KMS-11 (cell line): ENCODE data around the gene OBSCN.

Experiments
- H2AFZ ChIP-seq: fragments of 200-600 bp; sonication (generic); 2 replicates; pipeline ENCODE4 v1.6.1; 2016; ENCODE audit warnings: antibody characterized with exemption, mixed run types, low read depth
- H3K27ac ChIP-seq: fragments of 200-600 bp; sonication (generic); 2 replicates; pipeline ENCODE4 v1.6.1; 2016; ENCODE audit warnings: mild to moderate bottlenecking, mixed run types
- H3K27me3 ChIP-seq: fragments of 200-600 bp; sonication (generic); 2 replicates; pipeline ENCODE4 v1.6.1; 2017; ENCODE audit warnings: mild to moderate bottlenecking, low read depth, mixed run types, moderate library complexity; ENCODE audit not compliant: insufficient read depth
- H3K36me3 ChIP-seq: fragments of 200-600 bp; sonication (generic); 2 replicates; pipeline ENCODE4 v1.6.1; 2017; ENCODE audit warnings: mild to moderate bottlenecking, mixed run types; ENCODE audit not compliant: insufficient read depth
- H3K4me1 ChIP-seq: fragments of 200-600 bp; sonication (generic); 2 replicates; pipeline ENCODE4 v1.6.1; 2016; ENCODE audit warnings: mild to moderate bottlenecking, low read depth, mixed run types; ENCODE audit not compliant: poor library complexity, severe bottlenecking
- H3K4me2 ChIP-seq: fragments of 200-600 bp; sonication (generic); 2 replicates; pipeline ENCODE4 v1.7.0; 2016; ENCODE audit warnings: mild to moderate bottlenecking, mixed run types
- H3K4me3 ChIP-seq: fragments of 200-600 bp; sonication (generic); IDR thresholded peaks from 2 replicates; pipeline ENCODE4 v1.6.1; 2017; ENCODE audit warnings: low read depth, low read length, mixed read lengths; ENCODE audit not compliant: insufficient read depth
- H3K79me2 ChIP-seq: fragments of 200-600 bp; sonication (generic); 2 replicates; pipeline ENCODE4 v1.6.1; 2016; ENCODE audit warnings: low read depth, mixed run types; ENCODE audit not compliant: insufficient read depth
- H3K9ac ChIP-seq: fragments of 200-600 bp; sonication (generic); 2 replicates; pipeline ENCODE4 v1.6.1; 2016; ENCODE audit warnings: mild to moderate bottlenecking, mixed run types
- H4K20me1 ChIP-seq: fragments of 200-600 bp; sonication (generic); 2 replicates; pipeline ENCODE4 v1.6.1; 2016; ENCODE audit warnings: mild to moderate bottlenecking, mixed run types; ENCODE audit not compliant: insufficient read depth
- TF ChIP-seq, protein P1 (sequence below): fragments of 200-600 bp; sonication (generic); conservative IDR thresholded peaks from 2 replicates; pipeline ENCODE4 v1.6.1; 2017; ENCODE audit warnings: low read depth, mild to moderate bottlenecking, antibody characterized with exemption, low read length, moderate library complexity, mixed read lengths

Gene OBSCN

DNA sequence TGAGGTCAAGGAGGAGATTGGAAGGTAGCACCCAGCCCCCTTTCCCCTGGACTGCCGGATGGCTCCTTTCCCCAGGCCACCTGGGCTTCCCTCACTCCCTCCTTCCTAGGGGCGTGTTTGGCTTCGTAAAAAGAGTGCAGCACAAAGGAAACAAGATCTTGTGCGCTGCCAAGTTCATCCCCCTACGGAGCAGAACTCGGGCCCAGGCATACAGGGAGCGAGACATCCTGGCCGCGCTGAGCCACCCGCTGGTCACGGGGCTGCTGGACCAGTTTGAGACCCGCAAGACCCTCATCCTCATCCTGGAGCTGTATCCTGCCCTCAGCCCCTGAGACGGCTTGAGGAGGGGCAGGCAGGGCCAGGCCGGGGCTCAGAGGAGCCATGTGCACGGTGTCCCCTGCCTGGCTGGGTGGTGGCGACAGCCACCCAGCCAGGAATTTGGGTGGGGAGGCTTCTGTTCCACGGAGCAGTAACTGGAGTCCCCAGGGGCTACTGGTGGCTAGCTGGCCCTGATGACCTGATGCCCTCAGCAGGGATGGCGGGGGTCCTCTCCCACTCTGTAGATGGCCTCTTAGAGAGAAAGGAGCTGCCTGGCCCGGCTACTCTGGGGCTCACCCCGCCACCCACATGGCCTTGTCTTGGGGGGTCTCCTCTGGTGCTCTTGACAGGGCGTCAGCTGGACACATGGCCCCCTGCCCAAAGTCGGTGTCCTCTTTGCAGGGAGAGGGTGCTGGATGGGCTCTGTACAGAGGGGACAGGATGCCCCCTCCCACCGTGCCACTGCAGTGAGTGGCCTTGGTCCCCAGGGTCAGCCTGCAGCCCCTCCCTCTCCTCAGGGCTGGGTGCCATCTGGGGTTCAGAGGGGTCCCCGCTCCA lies 159.3 kb downstream of the OBSCN start:
- H3K27me3 ChIP-seq, result peaks cover 6% of the 10 kb centered on the region; the same call in 1 of the 2 replicates
- H3K27ac ChIP-seq, result no peak overlapping the region
- H3K36me3 ChIP-seq, result no peaks in the 10 kb centered on the region
- no peak overlapping the region for H3K9ac ChIP-seq
- H3K4me3 ChIP-seq, result no peak overlapping the region
- H3K4me1 ChIP-seq, result no peaks in the 10 kb centered on the region
- no peak overlapping the region for H3K4me2 ChIP-seq
- no peaks in the 10 kb centered on the region for H3K79me2 ChIP-seq
- no peaks in the 10 kb centered on the region for H4K20me1 ChIP-seq
- TF ChIP-seq, protein P1, sequence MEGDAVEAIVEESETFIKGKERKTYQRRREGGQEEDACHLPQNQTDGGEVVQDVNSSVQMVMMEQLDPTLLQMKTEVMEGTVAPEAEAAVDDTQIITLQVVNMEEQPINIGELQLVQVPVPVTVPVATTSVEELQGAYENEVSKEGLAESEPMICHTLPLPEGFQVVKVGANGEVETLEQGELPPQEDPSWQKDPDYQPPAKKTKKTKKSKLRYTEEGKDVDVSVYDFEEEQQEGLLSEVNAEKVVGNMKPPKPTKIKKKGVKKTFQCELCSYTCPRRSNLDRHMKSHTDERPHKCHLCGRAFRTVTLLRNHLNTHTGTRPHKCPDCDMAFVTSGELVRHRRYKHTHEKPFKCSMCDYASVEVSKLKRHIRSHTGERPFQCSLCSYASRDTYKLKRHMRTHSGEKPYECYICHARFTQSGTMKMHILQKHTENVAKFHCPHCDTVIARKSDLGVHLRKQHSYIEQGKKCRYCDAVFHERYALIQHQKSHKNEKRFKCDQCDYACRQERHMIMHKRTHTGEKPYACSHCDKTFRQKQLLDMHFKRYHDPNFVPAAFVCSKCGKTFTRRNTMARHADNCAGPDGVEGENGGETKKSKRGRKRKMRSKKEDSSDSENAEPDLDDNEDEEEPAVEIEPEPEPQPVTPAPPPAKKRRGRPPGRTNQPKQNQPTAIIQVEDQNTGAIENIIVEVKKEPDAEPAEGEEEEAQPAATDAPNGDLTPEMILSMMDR, result no peak
- no peak overlapping the region for H2AFZ ChIP-seq

DNA sequence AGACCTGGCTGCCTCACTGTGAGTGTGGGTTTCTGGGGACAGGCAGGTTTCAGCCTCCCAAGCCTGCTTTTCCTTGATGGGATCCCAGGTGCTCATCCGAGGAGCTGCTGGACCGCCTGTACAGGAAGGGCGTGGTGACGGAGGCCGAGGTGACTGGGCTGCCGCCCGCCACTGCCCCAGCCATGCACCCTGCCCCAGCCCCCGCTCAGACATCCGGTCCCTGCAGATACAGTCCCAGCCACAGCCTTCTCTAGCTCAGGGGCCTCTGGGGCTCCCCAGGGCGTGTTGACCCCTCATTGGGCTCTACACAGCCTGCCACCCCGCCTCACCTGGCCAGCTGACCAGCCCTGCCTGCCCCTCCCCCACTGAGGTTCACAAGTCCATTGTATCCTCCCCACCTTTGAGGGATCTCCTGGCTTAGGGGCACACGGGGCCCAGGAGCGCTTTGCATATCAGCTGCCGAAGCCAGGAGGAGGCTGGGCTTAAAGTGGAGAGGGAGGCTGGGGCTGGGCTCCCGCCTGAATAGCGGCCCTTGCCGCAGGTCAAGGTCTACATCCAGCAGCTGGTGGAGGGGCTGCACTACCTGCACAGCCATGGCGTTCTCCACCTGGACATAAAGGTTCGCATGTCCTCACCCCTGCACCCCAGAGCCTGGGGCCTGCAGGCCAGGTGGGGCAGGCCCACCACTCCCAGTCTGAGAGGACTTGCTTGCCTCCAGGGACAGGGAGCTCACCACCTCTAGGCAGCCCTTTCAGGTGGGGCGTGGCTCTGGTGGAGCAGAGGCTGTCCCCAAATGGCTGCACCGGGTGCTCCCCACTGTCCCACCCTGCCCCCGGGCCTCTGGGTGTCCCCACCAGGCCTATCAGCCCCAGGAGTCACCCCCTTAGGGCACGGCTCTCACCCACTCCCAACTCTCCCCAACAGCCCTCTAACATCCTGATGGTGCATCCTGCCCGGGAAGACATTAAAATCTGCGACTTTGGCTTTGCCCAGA lies 160.3 kb downstream of the OBSCN start:
- no peaks in the 10 kb centered on the region for H3K4me1 ChIP-seq
- H3K4me2 ChIP-seq, result no peak overlapping the region
- H3K36me3 ChIP-seq, result no peaks in the 10 kb centered on the region
- H4K20me1 ChIP-seq, result no peaks in the 10 kb centered on the region
- no peak overlapping the region for H2AFZ ChIP-seq
- H3K9ac ChIP-seq, result no peak overlapping the region
- no peaks in the 10 kb centered on the region for H3K79me2 ChIP-seq
- no peak overlapping the region for H3K27ac ChIP-seq
- TF ChIP-seq, protein P1, result no peak
- H3K4me3 ChIP-seq, result no peak overlapping the region
- H3K27me3 ChIP-seq, result peaks cover 6% of the 10 kb centered on the region; the same call in 1 of the 2 replicates

DNA sequence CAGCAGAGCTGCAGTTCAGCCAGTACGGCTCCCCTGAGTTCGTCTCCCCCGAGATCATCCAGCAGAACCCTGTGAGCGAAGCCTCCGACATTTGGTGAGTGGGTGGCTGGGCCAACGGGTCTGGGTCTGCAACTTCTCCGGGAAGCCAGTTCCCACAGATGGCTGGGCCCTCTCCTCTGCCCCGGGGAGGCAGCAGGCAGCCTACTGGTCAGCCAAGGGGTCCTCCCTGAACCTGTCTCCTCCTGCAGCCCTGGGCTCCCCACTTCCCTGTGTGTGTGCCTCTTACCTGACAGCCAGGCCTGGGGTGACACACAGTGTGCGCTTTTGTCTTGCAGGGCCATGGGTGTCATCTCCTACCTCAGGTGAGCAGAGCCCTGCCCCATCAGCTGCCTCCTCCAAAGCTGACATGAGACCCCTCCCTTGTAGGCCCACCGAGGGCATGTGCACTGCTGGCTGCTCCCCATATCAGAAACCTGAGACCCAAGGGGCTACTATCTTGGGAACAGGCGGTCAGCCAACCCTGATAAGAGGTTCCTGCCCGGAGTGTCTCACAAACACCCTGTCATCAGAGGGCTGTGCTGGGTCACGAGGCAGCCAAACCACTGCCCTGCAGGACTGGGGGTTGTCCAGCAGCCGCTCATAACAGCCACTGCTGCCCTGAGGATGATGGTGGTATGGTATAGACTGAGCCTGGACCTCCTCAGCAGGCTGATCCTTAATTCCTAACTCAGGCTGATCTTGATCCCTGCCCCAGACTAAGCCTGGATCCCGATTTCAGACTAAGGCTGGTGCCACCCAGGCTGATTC lies 161.2 kb downstream of the OBSCN start:
- Histone ChIP-seq H3K4me3 (no peak overlapping the region), H4K20me1 (no peaks in the 10 kb centered on the region), H3K9ac (no peak overlapping the region), H3K27ac (no peak overlapping the region), H3K4me1 (no peaks in the 10 kb centered on the region), H3K27me3 (peaks cover 6% of the 10 kb centered on the region; the same call in 1 of the 2 replicates), H3K4me2 (no peak overlapping the region), H3K36me3 (no peaks in the 10 kb centered on the region), H3K79me2 (no peaks in the 10 kb centered on the region), H2AFZ (no peak overlapping the region)
- TF ChIP-seq, protein P1, result no peak
